Neural cell (in vitro differentiated cells): ENCODE results near the gene ITK.

Experiments
- EP300 ChIP-seq: fragments of 450-650 bp; conservative IDR thresholded peaks from 2 replicates; pipeline ENCODE4 v1.6.1; 2014; ENCODE audit warnings: antibody characterized with exemption, mild to moderate bottlenecking, moderate library complexity; ENCODE audit not compliant: poor library complexity, severe bottlenecking
- EZH2 ChIP-seq: fragments of 200-600, 300-800 bp; shearing (Covaris generic), sonication (generic); IDR thresholded peaks from 2 replicates; pipeline ENCODE4 v1.6.1; 2014; ENCODE audit warnings: antibody characterized with exemption, low read length, borderline replicate concordance, mild to moderate bottlenecking; ENCODE audit not compliant: insufficient read depth, poor library complexity, severe bottlenecking
- POLR2AphosphoS5 ChIP-seq: IDR thresholded peaks from 2 replicates; pipeline ENCODE4 v1.6.1; 2012
- SMC3 ChIP-seq: fragments of 450-650 bp; conservative IDR thresholded peaks from 2 replicates; pipeline ENCODE4 v1.6.1; 2014; ENCODE audit warnings: antibody characterized with exemption, mild to moderate bottlenecking, moderate library complexity; ENCODE audit not compliant: poor library complexity
- TF ChIP-seq, protein P1 (sequence below): IDR thresholded peaks from 2 replicates; pipeline ENCODE4 v1.6.1; 2012; ENCODE audit warnings: borderline replicate concordance
- TF ChIP-seq, protein P2 (sequence below): fragments of 450-650 bp; IDR thresholded peaks from 2 replicates; pipeline ENCODE4 v1.5.1; 2014; ENCODE audit warnings: antibody characterized with exemption, mild to moderate bottlenecking, moderate library complexity; ENCODE audit not compliant: poor library complexity, severe bottlenecking

DNA sequence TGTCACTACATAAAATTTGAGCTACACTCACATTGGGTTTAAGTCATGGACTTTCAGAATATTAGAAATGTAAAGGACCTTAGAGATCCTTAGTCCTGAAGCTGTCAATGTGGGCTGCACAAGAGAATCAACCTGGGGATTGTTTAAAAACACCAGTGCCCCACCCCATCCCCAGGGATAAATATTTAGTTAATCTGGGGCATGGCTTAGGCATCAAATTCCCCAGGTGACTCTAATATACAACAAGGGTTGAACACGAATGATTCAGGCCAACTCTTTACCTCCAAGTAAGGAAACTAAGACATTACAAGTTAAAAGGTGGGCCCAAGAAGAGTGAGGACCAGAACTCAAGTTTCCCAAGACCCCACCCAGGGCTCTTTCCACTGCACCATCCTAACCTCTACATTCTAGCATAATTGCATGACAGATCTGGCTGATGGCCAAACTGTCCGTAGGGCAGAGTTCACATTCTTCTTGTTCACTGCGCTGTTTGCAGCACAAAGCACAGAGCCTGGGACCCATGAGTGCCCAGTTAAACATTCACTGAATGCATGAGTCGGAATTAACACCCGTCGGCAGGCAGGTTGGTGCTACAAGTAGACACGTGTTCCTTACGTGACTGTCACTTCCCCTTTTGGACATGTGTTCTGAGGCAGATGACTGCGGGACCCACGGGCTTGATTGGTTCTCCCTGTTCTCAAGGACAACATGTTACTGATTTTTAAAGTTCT is 110.5 kb downstream of the ITK start:
- TF ChIP-seq, protein P1, sequence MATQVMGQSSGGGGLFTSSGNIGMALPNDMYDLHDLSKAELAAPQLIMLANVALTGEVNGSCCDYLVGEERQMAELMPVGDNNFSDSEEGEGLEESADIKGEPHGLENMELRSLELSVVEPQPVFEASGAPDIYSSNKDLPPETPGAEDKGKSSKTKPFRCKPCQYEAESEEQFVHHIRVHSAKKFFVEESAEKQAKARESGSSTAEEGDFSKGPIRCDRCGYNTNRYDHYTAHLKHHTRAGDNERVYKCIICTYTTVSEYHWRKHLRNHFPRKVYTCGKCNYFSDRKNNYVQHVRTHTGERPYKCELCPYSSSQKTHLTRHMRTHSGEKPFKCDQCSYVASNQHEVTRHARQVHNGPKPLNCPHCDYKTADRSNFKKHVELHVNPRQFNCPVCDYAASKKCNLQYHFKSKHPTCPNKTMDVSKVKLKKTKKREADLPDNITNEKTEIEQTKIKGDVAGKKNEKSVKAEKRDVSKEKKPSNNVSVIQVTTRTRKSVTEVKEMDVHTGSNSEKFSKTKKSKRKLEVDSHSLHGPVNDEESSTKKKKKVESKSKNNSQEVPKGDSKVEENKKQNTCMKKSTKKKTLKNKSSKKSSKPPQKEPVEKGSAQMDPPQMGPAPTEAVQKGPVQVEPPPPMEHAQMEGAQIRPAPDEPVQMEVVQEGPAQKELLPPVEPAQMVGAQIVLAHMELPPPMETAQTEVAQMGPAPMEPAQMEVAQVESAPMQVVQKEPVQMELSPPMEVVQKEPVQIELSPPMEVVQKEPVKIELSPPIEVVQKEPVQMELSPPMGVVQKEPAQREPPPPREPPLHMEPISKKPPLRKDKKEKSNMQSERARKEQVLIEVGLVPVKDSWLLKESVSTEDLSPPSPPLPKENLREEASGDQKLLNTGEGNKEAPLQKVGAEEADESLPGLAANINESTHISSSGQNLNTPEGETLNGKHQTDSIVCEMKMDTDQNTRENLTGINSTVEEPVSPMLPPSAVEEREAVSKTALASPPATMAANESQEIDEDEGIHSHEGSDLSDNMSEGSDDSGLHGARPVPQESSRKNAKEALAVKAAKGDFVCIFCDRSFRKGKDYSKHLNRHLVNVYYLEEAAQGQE, result no peak
- TF ChIP-seq, protein P2, sequence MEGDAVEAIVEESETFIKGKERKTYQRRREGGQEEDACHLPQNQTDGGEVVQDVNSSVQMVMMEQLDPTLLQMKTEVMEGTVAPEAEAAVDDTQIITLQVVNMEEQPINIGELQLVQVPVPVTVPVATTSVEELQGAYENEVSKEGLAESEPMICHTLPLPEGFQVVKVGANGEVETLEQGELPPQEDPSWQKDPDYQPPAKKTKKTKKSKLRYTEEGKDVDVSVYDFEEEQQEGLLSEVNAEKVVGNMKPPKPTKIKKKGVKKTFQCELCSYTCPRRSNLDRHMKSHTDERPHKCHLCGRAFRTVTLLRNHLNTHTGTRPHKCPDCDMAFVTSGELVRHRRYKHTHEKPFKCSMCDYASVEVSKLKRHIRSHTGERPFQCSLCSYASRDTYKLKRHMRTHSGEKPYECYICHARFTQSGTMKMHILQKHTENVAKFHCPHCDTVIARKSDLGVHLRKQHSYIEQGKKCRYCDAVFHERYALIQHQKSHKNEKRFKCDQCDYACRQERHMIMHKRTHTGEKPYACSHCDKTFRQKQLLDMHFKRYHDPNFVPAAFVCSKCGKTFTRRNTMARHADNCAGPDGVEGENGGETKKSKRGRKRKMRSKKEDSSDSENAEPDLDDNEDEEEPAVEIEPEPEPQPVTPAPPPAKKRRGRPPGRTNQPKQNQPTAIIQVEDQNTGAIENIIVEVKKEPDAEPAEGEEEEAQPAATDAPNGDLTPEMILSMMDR, result no peak
- TF ChIP-seq EZH2 (no peak), EP300 (no peak), POLR2AphosphoS5 (no peak), SMC3 (no peak)
